ENCODE results near the gene PTBP1.
"Not testable (repeated sequence)": the region's sequence is repeated elsewhere in the genome, so short reads cannot be mapped to it uniquely, and the experiment has no call there.

The PTBP1 gene

DNA sequence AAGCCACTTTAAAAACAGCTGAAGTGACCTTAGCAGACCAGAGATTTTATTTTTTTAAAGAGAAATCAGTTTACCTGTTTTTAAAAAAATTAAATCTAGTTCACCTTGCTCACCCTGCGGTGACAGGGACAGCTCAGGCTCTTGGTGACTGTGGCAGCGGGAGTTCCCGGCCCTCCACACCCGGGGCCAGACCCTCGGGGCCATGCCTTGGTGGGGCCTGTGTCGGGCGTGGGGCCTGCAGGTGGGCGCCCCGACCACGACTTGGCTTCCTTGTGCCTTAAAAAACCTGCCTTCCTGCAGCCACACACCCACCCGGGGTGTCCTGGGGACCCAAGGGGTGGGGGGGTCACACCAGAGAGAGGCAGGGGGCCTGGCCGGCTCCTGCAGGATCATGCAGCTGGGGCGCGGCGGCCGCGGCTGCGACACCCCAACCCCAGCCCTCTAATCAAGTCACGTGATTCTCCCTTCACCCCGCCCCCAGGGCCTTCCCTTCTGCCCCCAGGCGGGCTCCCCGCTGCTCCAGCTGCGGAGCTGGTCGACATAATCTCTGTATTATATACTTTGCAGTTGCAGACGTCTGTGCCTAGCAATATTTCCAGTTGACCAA is 13.7 kb downstream of the PTBP1 start:
- no peaks in the 10 kb centered on the region for H3K27me3 Mint-ChIP-seq
- no peak overlapping the region for H3K4me3 Mint-ChIP-seq
- H3K9me3 Mint-ChIP-seq = peaks cover 0 to 12% of the 10 kb centered on the region in 2 donors
- ATAC-seq (no peak), DNase-seq (no peak)
- H3K27ac Mint-ChIP-seq = no peak overlapping the region
- H3K4me1 Mint-ChIP-seq = peaks cover 20% of the 10 kb centered on the region

GRCh38 chr19:811506-812048 is 14.3 kb downstream of the PTBP1 start:
- Mint-ChIP-seq H3K9me3 (peaks cover 4 to 17% of the 10 kb centered on the region in 2 donors), H3K4me3 (no peak overlapping the region), H3K27me3 (no peaks in the 10 kb centered on the region), H3K27ac (peak overlapping the region in 1 of 2 donors; percentile 59), H3K4me1 (peaks cover 20% of the 10 kb centered on the region)
- ATAC-seq (no peak), DNase-seq (no peak)

GRCh38 chr19:812049-812746 is 14.9 kb downstream of the PTBP1 start:
- Mint-ChIP-seq H3K27me3 (no peaks in the 10 kb centered on the region), H3K4me1 (peaks cover 14% of the 10 kb centered on the region), H3K27ac (no peak overlapping the region), H3K4me3 (no peak overlapping the region), H3K9me3 (peaks cover 9 to 22% of the 10 kb centered on the region in 2 donors)
- ATAC-seq (peak; percentile 27), DNase-seq (no peak)

DNA sequence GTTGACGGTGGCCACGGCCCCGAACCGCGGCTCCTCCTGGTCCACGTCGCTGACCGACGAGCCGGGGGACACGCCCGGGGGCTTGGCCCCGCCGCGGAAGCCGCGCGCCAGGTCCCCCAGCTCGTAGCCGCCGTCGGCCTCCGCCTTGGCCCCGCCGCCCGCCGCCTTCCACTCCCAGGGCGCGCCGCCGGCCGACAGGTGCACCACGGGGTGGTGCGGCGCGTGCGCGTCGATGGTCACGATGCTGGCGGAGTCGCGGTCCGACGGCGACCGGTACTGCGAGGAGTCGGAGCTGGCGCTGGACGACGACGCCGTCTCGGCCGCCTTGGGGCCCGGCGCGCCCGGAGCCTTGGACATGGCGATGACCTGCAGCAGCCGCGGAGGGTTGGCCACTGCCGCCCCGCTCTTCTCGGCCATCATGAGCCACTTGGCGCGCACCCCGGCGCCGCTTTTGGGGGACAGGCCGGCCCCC is 15.5 kb downstream of the PTBP1 start:
- Mint-ChIP-seq H3K9me3 (peaks cover 9 to 22% of the 10 kb centered on the region in 2 donors), H3K4me3 (no peak overlapping the region), H3K4me1 (peaks cover 8% of the 10 kb centered on the region), H3K27ac (no peak overlapping the region), H3K27me3 (no peaks in the 10 kb centered on the region)
- DNase-seq (no peak), ATAC-seq (peak; percentile 25)

- Mint-ChIP-seq H3K9me3 (peaks cover 9 to 22% of the 10 kb centered on the region in 2 donors), H3K27ac (peak overlapping the region in 1 of 2 donors; percentile 93), H3K4me3 (no peak overlapping the region), H3K4me1 (peaks cover 6% of the 10 kb centered on the region), H3K27me3 (no peaks in the 10 kb centered on the region)
- DNase-seq (no peak), ATAC-seq (peak; percentile 50)
These were observed 16.2 kb downstream of the PTBP1 start for GRCh38 chr19:813219-814151.

GRCh38 chr19:814152-815078 is 17.2 kb downstream of the PTBP1 start:
- no peak for DNase-seq
- Mint-ChIP-seq H3K27me3 (no peaks in the 10 kb centered on the region), H3K9me3 (peaks cover 9 to 22% of the 10 kb centered on the region in 2 donors), H3K4me3 (peak overlapping the region in 1 of 2 donors; percentile 59), H3K27ac (peak overlapping the region in 1 of 2 donors; percentile 96), H3K4me1 (peaks cover 6% of the 10 kb centered on the region)
- peak; percentile 31 for ATAC-seq

GRCh38 chr19:815079-815774 is 18.0 kb downstream of the PTBP1 start:
- Mint-ChIP-seq H3K4me3 (peak overlapping the region in 1 of 2 donors; percentile 59), H3K27me3 (no peaks in the 10 kb centered on the region), H3K27ac (peak overlapping the region in 1 of 2 donors; percentile 96), H3K9me3 (peaks cover 9 to 22% of the 10 kb centered on the region in 2 donors), H3K4me1 (peaks cover 6% of the 10 kb centered on the region)
- DNase-seq = no peak
- ATAC-seq = peak; percentile 13

- H3K27me3 Mint-ChIP-seq = peaks cover under 1% of the 10 kb centered on the region
- DNase-seq (no peak), ATAC-seq (no peak)
- H3K9me3 Mint-ChIP-seq = peaks cover 9 to 22% of the 10 kb centered on the region in 2 donors
- peaks cover 6% of the 10 kb centered on the region for H3K4me1 Mint-ChIP-seq
- H3K4me3 Mint-ChIP-seq = no peak overlapping the region
- H3K27ac Mint-ChIP-seq = peak overlapping the region in 1 of 2 donors; percentile 48
These were observed 18.7 kb downstream of the PTBP1 start for GRCh38 chr19:815775-816499.

DNA sequence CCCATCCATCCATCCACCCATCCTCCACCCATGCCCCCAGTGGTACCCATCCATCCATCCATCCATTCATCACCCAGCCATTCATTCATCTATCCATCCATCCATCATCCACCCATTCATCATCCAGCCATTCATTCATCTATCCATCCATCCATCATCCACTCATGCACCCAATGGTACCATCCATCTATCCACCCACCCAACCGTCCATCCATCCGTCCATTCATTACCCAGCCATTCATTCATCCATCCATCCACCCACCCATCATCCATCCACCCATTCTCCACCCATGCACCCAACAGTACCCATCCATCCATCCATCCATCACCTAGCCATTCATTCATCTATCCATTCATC is 19.2 kb downstream of the PTBP1 start:
- H3K27ac Mint-ChIP-seq = no peak overlapping the region
- H3K4me3 Mint-ChIP-seq = no peak overlapping the region
- no peak for ATAC-seq
- peaks cover 5% of the 10 kb centered on the region for H3K27me3 Mint-ChIP-seq
- DNase-seq = no peak
- peaks cover 9 to 22% of the 10 kb centered on the region in 2 donors for H3K9me3 Mint-ChIP-seq
- H3K4me1 Mint-ChIP-seq = peaks cover 6% of the 10 kb centered on the region

- peaks cover 9 to 15% of the 10 kb centered on the region in 2 donors for H3K9me3 Mint-ChIP-seq
- DNase-seq, H3K4me1 Mint-ChIP-seq, H3K27ac Mint-ChIP-seq, H3K4me3 Mint-ChIP-seq, ATAC-seq: not testable (repeated sequence)
- peaks cover 34% of the 10 kb centered on the region for H3K27me3 Mint-ChIP-seq
These were observed 23.0 kb downstream of the PTBP1 start for GRCh38 chr19:820212-820611.

GRCh38 chr19:821231-821824 is 24.1 kb downstream of the PTBP1 start:
- Mint-ChIP-seq H3K9me3 (peaks cover 7 to 8% of the 10 kb centered on the region in 2 donors), H3K4me3 (peak overlapping the region; percentile 53 to 67), H3K4me1 (no peaks in the 10 kb centered on the region), H3K27me3 (peaks cover 43% of the 10 kb centered on the region), H3K27ac (no peak overlapping the region)
- no peak for DNase-seq
- ATAC-seq = peak; percentile 33

- Mint-ChIP-seq H3K9me3 (peaks cover under 1 to 1% of the 10 kb centered on the region in 2 donors), H3K27ac (no peak within 1 kb of the TSS), H3K4me3 (peak within 1 kb of the TSS; percentile 53 to 67), H3K4me1 (no peaks in the 10 kb centered on the region), H3K27me3 (peaks cover 43% of the 10 kb centered on the region)
- ATAC-seq (peak; percentile 28), DNase-seq (no peak)
These were observed 24.7 kb downstream of the PTBP1 start, which contains the start of gene PLPPR3 for GRCh38 chr19:821825-822503. PLPPR3 (minus strand) TSS chr19:821955; CDS start chr19:821559, 396 bp downstream.
